GM18861 (cell line): Measurements from ENCODE around the gene ARHGAP23.

ENCODE experiments used
- ATAC-seq: cut with Tn5 transposase; IDR thresholded peaks from one replicate; pipeline ENCODE4 v1.9.1; 2021; ENCODE audit not compliant: unreplicated experiment

The ARHGAP23 gene

GRCh38 chr17:38428112-38428642, at the start of gene ARHGAP23:
Gene ARHGAP23 (plus strand): TSS chr17:38428464. CDS start chr17:38428486, 22 bp downstream.
- no peak for ATAC-seq

GRCh38 chr17:38379448-38379847, 48.8 kb upstream of the ARHGAP23 start:
- ATAC-seq: no peak

- ATAC-seq: no peak
Observed at GRCh38 chr17:38395090-38395489, 33.2 kb upstream of the ARHGAP23 start.

- no peak for ATAC-seq
Observed at GRCh38 chr17:38397227-38397626, 31.0 kb upstream of the ARHGAP23 start.

- ATAC-seq: no peak
Observed at GRCh38 chr17:38400286-38400685, 28.0 kb upstream of the ARHGAP23 start.

- no peak for ATAC-seq
Observed at GRCh38 chr17:38401459-38401858, 26.8 kb upstream of the ARHGAP23 start.

GRCh38 chr17:38402897-38403296, 25.4 kb upstream of the ARHGAP23 start:
- no peak for ATAC-seq

GRCh38 chr17:38403491-38403890, 24.8 kb upstream of the ARHGAP23 start:
- no peak for ATAC-seq

- ATAC-seq: no peak
Observed at GRCh38 chr17:38404174-38404943, 23.9 kb upstream of the ARHGAP23 start.

GRCh38 chr17:38405654-38406053, 22.6 kb upstream of the ARHGAP23 start:
- no peak for ATAC-seq

GRCh38 chr17:38410201-38410600, 18.1 kb upstream of the ARHGAP23 start:
- no peak for ATAC-seq

- no peak for ATAC-seq
Observed at GRCh38 chr17:38415250-38416194, 12.7 kb upstream of the ARHGAP23 start.

GRCh38 chr17:38416840-38417209, 11.4 kb upstream of the ARHGAP23 start:
- no peak for ATAC-seq

GRCh38 chr17:38417210-38417951, 10.9 kb upstream of the ARHGAP23 start:
- no peak for ATAC-seq

- ATAC-seq: no peak
Observed at GRCh38 chr17:38418062-38418692, 10.1 kb upstream of the ARHGAP23 start.

GRCh38 chr17:38418693-38419507, 9.4 kb upstream of the ARHGAP23 start:
- ATAC-seq: no peak

GRCh38 chr17:38419508-38419981, 8.7 kb upstream of the ARHGAP23 start:
- no peak for ATAC-seq

- no peak for ATAC-seq
Observed at GRCh38 chr17:38420518-38420917, 7.7 kb upstream of the ARHGAP23 start.

GRCh38 chr17:38421171-38421841, 7.0 kb upstream of the ARHGAP23 start:
- ATAC-seq: no peak
